Lung (tissue), 12 donors: ENCODE measurements around the gene KRTAP1-5. TPM values are rescaled to one million over a fixed set of nuclear protein-coding genes. Genes with fewer than 3 reads are reported as not detected.
"Not testable (repeated sequence)": the region's sequence is repeated elsewhere in the genome, so short reads cannot be mapped to it uniquely, and the experiment has no call there.

Experiments
- ATAC-seq: fragments of 200-7000 bp; cut with Tn5 transposase; one replicate; pipeline ENCODE4 v1.9.1; 2020; ENCODE audit warnings: moderate number of reproducible peaks; ENCODE audit not compliant: insufficient read depth, low FRiP score
- DNase-seq, 3 donors: peaks; one replicate each; pipeline ENCODE4 v3.0.0-alpha.2; 2013 to 2017
- H3K27ac ChIP-seq, 2 donors: one replicate each; pipeline ENCODE4 v1.5.1; 2013; ENCODE audit warnings: mild to moderate bottlenecking in 2 of 2, moderate library complexity in 2 of 2, control low read depth in 1 of 2, inconsistent platforms in 1 of 2, low read depth in 1 of 2, low read length in 1 of 2
- H3K27me3 ChIP-seq, 3 donors: one replicate each; pipeline ENCODE4 v1.5.1; 2013; ENCODE audit warnings: low read length in 2 of 3; ENCODE audit not compliant: control insufficient read depth in 3 of 3, insufficient read depth in 3 of 3
- H3K36me3 ChIP-seq, 4 donors: one replicate each; pipeline ENCODE4 v1.5.1; 2013; ENCODE audit warnings: low read length in 4 of 4, mild to moderate bottlenecking in 1 of 4, moderate library complexity in 1 of 4; ENCODE audit not compliant: control insufficient read depth in 4 of 4, insufficient read depth in 4 of 4
- H3K4me1 ChIP-seq, 5 donors: one replicate each; pipeline ENCODE4 v1.5.1; 2013; ENCODE audit warnings: low read length in 5 of 5, mild to moderate bottlenecking in 2 of 5, moderate library complexity in 1 of 5; ENCODE audit not compliant: control insufficient read depth in 5 of 5, insufficient read depth in 5 of 5
- H3K4me3 ChIP-seq: one replicate; pipeline ENCODE4 v1.5.1; 2013; ENCODE audit warnings: mild to moderate bottlenecking, control low read depth, moderate library complexity
- H3K9ac ChIP-seq, 2 donors: one replicate each; pipeline ENCODE4 v1.5.1; 2013; ENCODE audit warnings: low read length in 2 of 2, control low read depth in 1 of 2; ENCODE audit not compliant: insufficient read depth in 1 of 2
- H3K9me3 ChIP-seq, 4 donors: one replicate each; pipeline ENCODE4 v1.5.1; 2013; ENCODE audit warnings: low read length in 3 of 4, mild to moderate bottlenecking in 1 of 4, moderate library complexity in 1 of 4; ENCODE audit not compliant: control insufficient read depth in 4 of 4, insufficient read depth in 3 of 4
- CTCF ChIP-seq: IDR thresholded peaks from 2 replicates; pipeline ENCODE4 v1.5.1; 2012; ENCODE audit warnings: mild to moderate bottlenecking; ENCODE audit errors: control extremely low read depth, extremely low read depth
- WGBS, 2 donors: extraction: QIAGEN DNeasy Blood & Tissue Kit; methylation state at CpG; one replicate each; pipeline ENCODE4 v1.1.7; 2013; 5-methylcytosine and 5-hydroxymethylcytosine counted together
- polyA plus RNA-seq, 2 donors: library from polyadenylated mRNA; stranded (reverse); fragments of 200-250 nt; gene quantifications; one replicate each; pipeline ENCODE4 v1.2.1, GENCODE V29; 2013
- total RNA-seq, 2 donors: library from RNA; depleted of rRNA in 1 of 2; stranded (reverse); fragments of >200 nt in 1 of 2; gene quantifications; one replicate each; pipeline ENCODE4 v1.2.1, GENCODE V29; 2014 to 2021
- donor health status: control.
- donor health status: control.
- donor health status: Bipolar disorder and iron deficiency.
- donor health status: healthy.
- donor health status: DM: yes; HTN: yes; CAD: no.

KRTAP1-5 gene
- total and polyA plus RNA-seq, 4 donors, result not detected

GRCh38 chr17:41057547-41057946 is 30.5 kb upstream of the KRTAP1-5 start:
- 94 to 97% methylated on average over 1 of the region's 1 CpG for WGBS, 2 donors
- ATAC-seq (no peak), DNase-seq (no peak)
- TF ChIP-seq CTCF, result no peak
- Histone ChIP-seq H3K9ac (no peak overlapping the region), H3K9me3 (peaks cover 0 to 3% (median 0%) of the 10 kb centered on the region in 4 donors), H3K27me3 (peaks cover 0 to 8% (median 5%) of the 10 kb centered on the region in 3 donors), H3K4me3 (no peak overlapping the region), H3K27ac (no peak overlapping the region), H3K4me1 (no peaks in the 10 kb centered on the region), H3K36me3 (no peaks in the 10 kb centered on the region)

- H3K9me3 ChIP-seq, DNase-seq, H3K9ac ChIP-seq, H3K27ac ChIP-seq, H3K4me3 ChIP-seq, H3K4me1 ChIP-seq, H3K36me3 ChIP-seq, ATAC-seq, H3K27me3 ChIP-seq: not testable (repeated sequence)
- WGBS, 2 donors, result 65 to 67% methylated on average over 1 of the region's 6 CpGs
Observed at GRCh38 chr17:41055130-41055529, 28.1 kb upstream of the KRTAP1-5 start, which contains the start of gene KRTAP2-2. Gene KRTAP2-2 (minus strand): TSS chr17:41055230. CDS start chr17:41055211, 19 bp downstream.

- H3K9ac ChIP-seq, H3K4me3 ChIP-seq, H3K27ac ChIP-seq, ATAC-seq, H3K27me3 ChIP-seq, H3K36me3 ChIP-seq, H3K9me3 ChIP-seq, DNase-seq, H3K4me1 ChIP-seq: not testable (repeated sequence)
- 72 to 80% methylated on average over 7 to 9 of the region's 9 CpGs for WGBS, 2 donors
Observed at GRCh38 chr17:41054556-41054955, 27.5 kb upstream of the KRTAP1-5 start.

GRCh38 chr17:41054025-41054424 is 27.0 kb upstream of the KRTAP1-5 start:
- Histone ChIP-seq H3K27me3 (peaks cover 0 to 2% (median 2%) of the 10 kb centered on the region in 3 donors), H3K4me1 (no peaks in the 10 kb centered on the region), H3K36me3 (no peaks in the 10 kb centered on the region), H3K9ac (no peak overlapping the region), H3K9me3 (peaks cover 0 to 3% (median 0%) of the 10 kb centered on the region in 4 donors), H3K27ac (no peak overlapping the region), H3K4me3 (no peak overlapping the region)
- ATAC-seq, result no peak
- WGBS, 2 donors, result 85 to 95% methylated on average over 4 of the region's 4 CpGs
- no peak for TF ChIP-seq CTCF
- no peak for DNase-seq
